ENCODE results near the gene TRMT2B.

DNA sequence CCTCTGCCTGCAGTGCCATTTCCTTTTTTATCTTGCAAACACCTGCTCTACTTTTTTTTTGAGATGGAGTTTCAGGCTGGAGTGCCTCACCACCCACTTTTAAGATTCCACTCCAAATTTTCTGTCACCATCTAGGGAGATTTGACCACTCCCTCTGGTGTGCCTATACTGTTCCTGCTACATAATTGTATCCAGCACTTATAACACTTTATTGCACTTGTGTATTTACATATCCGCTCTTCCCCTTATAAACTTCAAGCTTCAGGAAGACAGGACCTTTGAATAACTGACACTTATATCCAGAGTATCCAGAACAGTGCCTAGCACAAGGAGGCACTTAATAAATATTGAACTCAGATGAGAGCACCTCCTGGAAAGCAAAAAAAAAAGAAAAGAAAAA is 39.9 kb upstream of the TRMT2B start:
- TF ChIP-seq, protein P1, sequence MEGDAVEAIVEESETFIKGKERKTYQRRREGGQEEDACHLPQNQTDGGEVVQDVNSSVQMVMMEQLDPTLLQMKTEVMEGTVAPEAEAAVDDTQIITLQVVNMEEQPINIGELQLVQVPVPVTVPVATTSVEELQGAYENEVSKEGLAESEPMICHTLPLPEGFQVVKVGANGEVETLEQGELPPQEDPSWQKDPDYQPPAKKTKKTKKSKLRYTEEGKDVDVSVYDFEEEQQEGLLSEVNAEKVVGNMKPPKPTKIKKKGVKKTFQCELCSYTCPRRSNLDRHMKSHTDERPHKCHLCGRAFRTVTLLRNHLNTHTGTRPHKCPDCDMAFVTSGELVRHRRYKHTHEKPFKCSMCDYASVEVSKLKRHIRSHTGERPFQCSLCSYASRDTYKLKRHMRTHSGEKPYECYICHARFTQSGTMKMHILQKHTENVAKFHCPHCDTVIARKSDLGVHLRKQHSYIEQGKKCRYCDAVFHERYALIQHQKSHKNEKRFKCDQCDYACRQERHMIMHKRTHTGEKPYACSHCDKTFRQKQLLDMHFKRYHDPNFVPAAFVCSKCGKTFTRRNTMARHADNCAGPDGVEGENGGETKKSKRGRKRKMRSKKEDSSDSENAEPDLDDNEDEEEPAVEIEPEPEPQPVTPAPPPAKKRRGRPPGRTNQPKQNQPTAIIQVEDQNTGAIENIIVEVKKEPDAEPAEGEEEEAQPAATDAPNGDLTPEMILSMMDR (IDR thresholded peaks at IDR 0.05) = no peak
- no peak for TF ChIP-seq POLR2AphosphoS5 (IDR thresholded peaks at IDR 0.05; ENCODE audit: insufficient read depth in 1 of 2, low read depth in 1 of 2)
- TF ChIP-seq POLR2A (IDR thresholded peaks at IDR 0.05) = no peak

All from vagina (tissue), 2 donors.